GM19395 (cell line): ENCODE data around the gene TFEC.
"Not testable (repeated sequence)": the region's sequence is repeated elsewhere in the genome, so short reads cannot be mapped to it uniquely, and the experiment has no call there.

ENCODE experiments used
- ATAC-seq: cut with Tn5 transposase; IDR thresholded peaks from one replicate; pipeline ENCODE4 v1.9.1; 2021; ENCODE audit warnings: mild to moderate bottlenecking, moderate library complexity; ENCODE audit not compliant: unreplicated experiment

The TFEC gene

GRCh38 chr7:115932880-115933279 is 97.7 kb downstream of the TFEC start:
- ATAC-seq: no peak

GRCh38 chr7:115930184-115930583 is 100.4 kb downstream of the TFEC start:
- not testable (repeated sequence) for ATAC-seq

GRCh38 chr7:115929736-115930135 is 100.8 kb downstream of the TFEC start:
- ATAC-seq: not testable (repeated sequence)

GRCh38 chr7:115924411-115924810 is 106.2 kb downstream of the TFEC start:
- ATAC-seq: no peak

- no peak for ATAC-seq
Measured at GRCh38 chr7:115920367-115920766, 110.2 kb downstream of the TFEC start.

- ATAC-seq: no peak
Measured at GRCh38 chr7:115914951-115915350, 115.6 kb downstream of the TFEC start.

GRCh38 chr7:115911465-115911864 is 119.1 kb downstream of the TFEC start:
- no peak for ATAC-seq

- peak; percentile 68 for ATAC-seq
Measured at GRCh38 chr7:115910541-115911164, 119.9 kb downstream of the TFEC start.

GRCh38 chr7:115906731-115907130 is 123.8 kb downstream of the TFEC start:
- ATAC-seq: no peak

- no peak for ATAC-seq
Measured at GRCh38 chr7:115889669-115889984, 140.9 kb downstream of the TFEC start.

GRCh38 chr7:115888981-115889668 is 141.4 kb downstream of the TFEC start:
- no peak for ATAC-seq

- ATAC-seq: no peak
Measured at GRCh38 chr7:115885550-115885949, 145.0 kb downstream of the TFEC start.
